ENCODE data around the gene RRAGC.

RRAGC gene

GRCh38 chr1:38832370-38832734, 27.2 kb downstream of the RRAGC start:
- ATAC-seq: no peak
- TF ChIP-seq CSDC2 (CRISPR knock-in tag; IDR thresholded peaks at IDR 0.05) (no peak), ARNTL (CRISPR knock-in tag; IDR thresholded peaks at IDR 0.05; ENCODE audit: borderline replicate concordance, low read depth) (no peak), TSHZ2 (CRISPR knock-in tag; IDR thresholded peaks at IDR 0.05) (no peak), ZNF70 (CRISPR knock-in tag; IDR thresholded peaks at IDR 0.05) (no peak), GLIS3 (CRISPR knock-in tag; IDR thresholded peaks at IDR 0.05) (no peak), ZFP30 (CRISPR knock-in tag; IDR thresholded peaks at IDR 0.05) (no peak), PPARA (CRISPR knock-in tag; IDR thresholded peaks at IDR 0.05; ENCODE audit: borderline replicate concordance) (no peak), TCF4 (CRISPR knock-in tag; IDR thresholded peaks at IDR 0.05; ENCODE audit: borderline replicate concordance) (no peak), ZNF565 (CRISPR knock-in tag; conservative IDR thresholded peaks at IDR 0.05; ENCODE audit: low read depth) (no peak), RARB (CRISPR knock-in tag; IDR thresholded peaks at IDR 0.05) (no peak), POU6F1 (CRISPR knock-in tag; IDR thresholded peaks at IDR 0.05; ENCODE audit: borderline replicate concordance, low read depth) (no peak), OSR1 (CRISPR knock-in tag; IDR thresholded peaks at IDR 0.05) (no peak), CREB5 (CRISPR knock-in tag; IDR thresholded peaks at IDR 0.05; ENCODE audit: low read depth) (no peak), ZC3H10 (CRISPR knock-in tag; IDR thresholded peaks at IDR 0.05) (no peak), CSRNP3 (CRISPR knock-in tag; IDR thresholded peaks at IDR 0.05) (no peak)

- ATAC-seq: no peak
- TF ChIP-seq TSHZ2 (CRISPR knock-in tag; IDR thresholded peaks at IDR 0.05) (no peak), ISL1 (CRISPR knock-in tag; IDR thresholded peaks at IDR 0.05) (no peak), RARB (CRISPR knock-in tag; IDR thresholded peaks at IDR 0.05) (no peak), CSDC2 (CRISPR knock-in tag; IDR thresholded peaks at IDR 0.05) (no peak), ZC3H10 (CRISPR knock-in tag; IDR thresholded peaks at IDR 0.05) (no peak), CSRNP3 (CRISPR knock-in tag; IDR thresholded peaks at IDR 0.05) (no peak), PPARA (CRISPR knock-in tag; IDR thresholded peaks at IDR 0.05; ENCODE audit: borderline replicate concordance) (no peak), GLIS3 (CRISPR knock-in tag; IDR thresholded peaks at IDR 0.05) (no peak), ESRRG (CRISPR knock-in tag; IDR thresholded peaks at IDR 0.05) (no peak), ZNF565 (CRISPR knock-in tag; conservative IDR thresholded peaks at IDR 0.05; ENCODE audit: low read depth) (no peak)
Measured at GRCh38 chr1:38831731-38832369, 27.7 kb downstream of the RRAGC start.
